GM10266 (cell line): ENCODE data around the gene SPNS3.

Source experiments
- DNase-seq: peaks from one replicate; pipeline ENCODE4 v3.0.0; 2012; ENCODE audit errors: extremely low spot score
- TF ChIP-seq, protein P1 (sequence below): IDR thresholded peaks from 2 replicates; pipeline ENCODE4 v1.5.1; 2012; ENCODE audit warnings: mild to moderate bottlenecking, low read depth; ENCODE audit not compliant: control insufficient read depth, insufficient read depth; ENCODE audit errors: missing control alignments

SPNS3 gene

DNA sequence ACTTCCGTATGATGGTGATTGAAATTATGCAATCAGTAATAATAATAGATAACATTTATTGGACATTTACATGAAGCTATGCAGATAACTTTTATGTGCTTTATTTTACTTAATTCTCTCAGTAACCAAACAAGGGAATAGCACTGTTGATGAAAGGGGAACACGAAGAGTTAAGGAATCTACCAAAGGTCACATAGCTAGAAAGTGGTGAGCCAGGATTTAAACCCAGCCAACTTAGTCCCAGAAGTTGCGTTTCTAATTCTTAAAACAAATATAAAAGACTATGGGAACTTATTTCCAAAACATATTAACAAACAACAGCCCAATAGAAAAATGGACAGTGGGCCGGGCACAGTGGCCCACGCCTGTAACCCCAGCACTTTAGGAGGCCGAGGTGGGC lies 9.7 kb downstream of the SPNS3 start:
- DNase-seq = no peak
- TF ChIP-seq, protein P1, sequence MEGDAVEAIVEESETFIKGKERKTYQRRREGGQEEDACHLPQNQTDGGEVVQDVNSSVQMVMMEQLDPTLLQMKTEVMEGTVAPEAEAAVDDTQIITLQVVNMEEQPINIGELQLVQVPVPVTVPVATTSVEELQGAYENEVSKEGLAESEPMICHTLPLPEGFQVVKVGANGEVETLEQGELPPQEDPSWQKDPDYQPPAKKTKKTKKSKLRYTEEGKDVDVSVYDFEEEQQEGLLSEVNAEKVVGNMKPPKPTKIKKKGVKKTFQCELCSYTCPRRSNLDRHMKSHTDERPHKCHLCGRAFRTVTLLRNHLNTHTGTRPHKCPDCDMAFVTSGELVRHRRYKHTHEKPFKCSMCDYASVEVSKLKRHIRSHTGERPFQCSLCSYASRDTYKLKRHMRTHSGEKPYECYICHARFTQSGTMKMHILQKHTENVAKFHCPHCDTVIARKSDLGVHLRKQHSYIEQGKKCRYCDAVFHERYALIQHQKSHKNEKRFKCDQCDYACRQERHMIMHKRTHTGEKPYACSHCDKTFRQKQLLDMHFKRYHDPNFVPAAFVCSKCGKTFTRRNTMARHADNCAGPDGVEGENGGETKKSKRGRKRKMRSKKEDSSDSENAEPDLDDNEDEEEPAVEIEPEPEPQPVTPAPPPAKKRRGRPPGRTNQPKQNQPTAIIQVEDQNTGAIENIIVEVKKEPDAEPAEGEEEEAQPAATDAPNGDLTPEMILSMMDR = no peak

DNA sequence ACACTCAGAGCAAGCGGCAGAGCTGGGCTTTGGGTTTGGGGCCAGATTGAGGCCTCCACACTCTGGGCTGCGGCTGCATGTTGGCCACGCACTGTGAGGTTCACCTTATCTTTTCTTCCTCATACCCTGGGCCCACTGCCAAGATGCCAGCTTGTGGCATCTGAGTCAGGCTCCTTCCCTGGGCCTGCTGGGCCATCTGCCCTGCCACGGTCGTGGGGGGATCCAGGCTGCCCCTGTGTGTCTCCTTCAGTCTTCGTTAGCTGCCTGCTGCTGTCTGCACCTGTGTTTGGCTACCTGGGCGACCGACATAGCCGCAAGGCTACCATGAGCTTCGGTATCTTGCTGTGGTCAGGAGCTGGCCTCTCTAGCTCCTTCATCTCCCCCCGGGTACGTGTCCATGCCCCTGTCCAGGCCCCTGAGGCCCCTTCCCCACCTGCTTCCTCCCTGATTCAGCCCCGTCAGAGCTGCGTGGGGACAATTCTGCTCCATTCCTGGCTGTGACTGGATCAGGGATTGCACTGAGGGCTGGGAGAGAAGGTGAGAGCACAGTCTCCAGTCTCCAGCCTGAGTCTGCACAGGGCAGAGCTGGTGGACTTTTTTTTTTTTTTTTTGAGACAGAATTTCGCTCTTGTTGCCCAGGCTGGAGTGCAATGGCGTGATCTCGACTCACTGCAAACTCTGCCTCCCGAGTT lies 11.2 kb downstream of the SPNS3 start:
- TF ChIP-seq, protein P1 = no peak
- DNase-seq = no peak

DNA sequence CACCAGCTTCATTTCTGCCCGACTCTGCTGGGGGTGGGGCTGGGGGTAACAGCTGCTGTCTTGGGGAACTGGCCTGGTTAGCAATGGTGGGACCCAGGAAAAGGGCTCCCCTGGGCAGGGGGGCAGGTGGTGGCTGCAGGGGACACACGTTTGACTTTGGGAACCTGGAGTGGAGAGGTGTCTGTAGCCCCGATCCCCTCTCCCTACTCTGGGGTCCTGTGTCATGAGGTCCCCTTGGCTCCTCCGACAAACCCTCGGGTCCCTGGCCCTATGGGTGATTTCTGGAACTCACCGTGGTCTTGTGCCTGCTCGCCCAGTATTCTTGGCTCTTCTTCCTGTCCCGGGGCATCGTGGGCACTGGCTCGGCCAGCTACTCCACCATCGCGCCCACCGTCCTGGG lies 12.0 kb downstream of the SPNS3 start:
- no peak for DNase-seq
- TF ChIP-seq, protein P1 = no peak

DNA sequence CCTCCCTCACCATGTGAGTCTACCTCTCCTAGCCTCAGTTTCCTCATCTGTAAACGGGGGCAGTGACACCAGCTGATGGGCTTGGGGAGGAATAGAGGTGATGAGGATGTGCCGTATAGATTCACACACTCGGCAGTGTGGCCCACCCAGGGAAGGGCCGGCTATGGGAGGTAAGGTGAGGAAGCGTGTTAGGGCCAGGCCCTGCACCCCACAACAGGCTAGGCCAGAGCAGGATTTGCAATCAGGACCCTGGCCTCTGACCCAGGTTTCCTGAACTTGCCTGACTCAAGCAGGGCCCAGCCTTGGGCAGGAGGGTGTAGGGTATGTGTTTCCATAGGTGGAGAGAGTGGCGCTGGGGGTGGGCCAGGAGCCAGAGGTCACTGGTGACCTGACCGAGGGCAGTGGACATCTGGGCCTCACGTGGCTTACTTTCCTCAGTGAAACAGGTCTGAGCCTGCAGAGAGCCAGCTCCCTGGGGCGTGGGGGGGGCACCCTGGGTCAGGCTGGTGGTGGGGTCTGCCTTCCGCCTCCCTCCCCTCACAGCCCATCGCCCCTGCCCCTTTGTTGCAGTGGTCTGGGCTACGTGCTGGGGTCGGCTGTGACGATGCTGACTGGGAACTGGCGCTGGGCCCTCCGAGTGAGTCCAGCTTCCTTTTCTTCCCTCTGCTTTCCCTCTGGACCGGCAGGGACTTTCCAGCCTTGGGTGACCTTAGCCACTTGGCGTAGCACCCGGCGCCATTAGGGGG lies 12.8 kb downstream of the SPNS3 start:
- TF ChIP-seq, protein P1 = no peak
- DNase-seq = no peak

DNA sequence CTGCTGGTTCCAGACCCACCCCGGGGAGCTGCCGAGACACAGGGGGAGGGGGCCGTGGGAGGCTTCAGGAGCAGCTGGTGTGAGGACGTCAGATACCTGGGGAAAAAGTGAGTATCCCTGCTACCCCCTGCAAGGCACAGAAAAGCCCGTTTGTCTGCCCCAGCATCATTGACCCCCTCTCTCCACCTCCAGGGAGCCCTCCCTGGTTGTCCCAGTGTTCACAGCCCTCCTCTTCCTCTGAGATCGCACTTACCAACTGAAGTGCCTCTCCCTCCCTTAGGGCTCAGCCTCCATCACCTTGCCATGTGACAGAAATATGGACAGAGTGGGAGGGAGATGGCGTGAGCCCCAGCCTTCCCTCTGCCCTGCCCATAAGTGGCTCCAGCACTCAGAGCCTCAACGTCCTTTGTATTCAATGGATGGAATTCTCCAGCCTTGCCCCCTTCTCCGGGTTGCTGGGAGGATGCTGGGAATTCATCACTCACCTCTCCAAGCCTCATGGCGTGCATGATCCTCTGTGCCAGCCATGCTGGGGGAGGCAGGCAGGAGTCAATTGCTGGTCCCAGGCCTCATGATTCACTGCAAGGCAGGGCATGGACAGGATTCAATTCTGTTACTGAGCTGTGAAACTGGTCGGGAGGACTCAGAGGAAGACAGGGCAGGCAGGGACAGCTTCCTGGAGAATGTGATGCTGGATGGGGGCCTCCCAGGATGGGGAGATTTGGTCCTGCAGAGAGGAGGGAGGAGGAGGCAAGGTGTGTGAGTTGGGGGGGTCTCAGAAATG lies 14.6 kb downstream of the SPNS3 start:
- TF ChIP-seq, protein P1 = no peak
- DNase-seq = no peak

DNA sequence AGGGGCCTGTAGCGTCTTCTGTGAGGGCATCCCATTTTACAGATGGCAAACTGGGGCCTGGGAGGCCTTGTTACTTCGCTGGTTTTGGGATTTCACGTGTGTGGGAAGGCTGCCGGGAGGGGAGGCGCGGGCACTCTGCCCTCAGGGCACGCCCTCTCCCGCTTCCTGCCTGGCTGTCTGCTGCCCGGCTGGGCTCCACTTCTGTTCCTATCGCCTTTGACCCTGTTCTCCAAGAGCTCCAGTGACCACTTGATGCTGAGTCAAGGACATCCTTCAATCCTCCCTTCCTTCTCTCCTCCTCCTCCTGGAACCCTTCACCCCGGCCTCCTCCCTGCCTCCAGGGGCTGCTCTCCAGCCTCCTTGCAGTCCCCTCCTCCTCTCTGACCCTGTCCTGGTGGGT lies 16.0 kb downstream of the SPNS3 start:
- TF ChIP-seq, protein P1 = no peak
- no peak for DNase-seq
